ENCODE data around the gene DOCK9. TPM values are rescaled to one million over a fixed set of nuclear protein-coding genes. Genes with fewer than 3 reads are reported as not detected.

The DOCK9 gene
- total and polyA plus RNA-seq, 2 experiments from 2014 or later: 32.8 to 39.1 TPM

DNA sequence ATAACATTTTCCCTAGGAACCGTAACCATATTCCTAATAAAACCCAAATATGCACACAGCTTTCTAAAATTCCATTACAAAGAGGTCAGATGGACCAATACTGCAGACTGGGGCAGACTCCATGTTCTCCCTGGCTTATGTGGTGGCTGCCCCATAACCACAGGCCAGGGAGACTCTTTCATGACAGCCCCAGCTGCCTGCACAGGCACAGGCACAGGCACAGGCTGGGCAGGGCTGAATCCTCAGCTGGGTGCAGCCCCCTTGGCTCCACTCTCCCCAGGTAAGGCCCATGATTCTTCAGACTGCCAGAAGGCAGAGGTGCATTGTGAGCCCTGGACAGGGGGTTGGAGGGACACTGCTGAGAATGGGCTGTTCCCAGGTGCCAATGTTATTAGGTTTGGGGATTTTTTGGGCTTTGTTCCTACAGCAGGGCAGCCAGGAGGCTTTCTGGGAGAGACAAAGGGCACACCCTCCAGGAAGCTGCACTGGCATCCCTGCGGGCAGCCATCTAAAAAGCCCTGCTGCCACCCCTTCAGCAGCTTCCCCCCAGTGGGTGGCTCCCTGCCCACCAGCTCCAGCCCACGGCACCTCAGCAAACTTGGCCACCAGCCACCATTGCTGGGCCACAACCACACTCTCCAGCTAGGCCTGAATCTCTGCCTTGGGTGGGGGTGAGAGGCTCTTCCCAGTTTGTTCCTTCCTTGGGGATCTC, 20.0 kb downstream of the DOCK9 start:
- Histone ChIP-seq H3K4me1 (ENCODE audit: low read depth) (peaks cover 29% of the 10 kb centered on the region), H3K27me3 (no peaks in the 10 kb centered on the region), H3K27ac (no peak overlapping the region), H3K4me3 (no peak overlapping the region), H3K36me3 (no peaks in the 10 kb centered on the region), H3K9me3 (ENCODE audit: low read depth) (no peaks in the 10 kb centered on the region)
- no peak for DNase-seq (ENCODE audit: low read depth in 1 of 2, low spot score in 1 of 2)
- TF ChIP-seq, protein P1, sequence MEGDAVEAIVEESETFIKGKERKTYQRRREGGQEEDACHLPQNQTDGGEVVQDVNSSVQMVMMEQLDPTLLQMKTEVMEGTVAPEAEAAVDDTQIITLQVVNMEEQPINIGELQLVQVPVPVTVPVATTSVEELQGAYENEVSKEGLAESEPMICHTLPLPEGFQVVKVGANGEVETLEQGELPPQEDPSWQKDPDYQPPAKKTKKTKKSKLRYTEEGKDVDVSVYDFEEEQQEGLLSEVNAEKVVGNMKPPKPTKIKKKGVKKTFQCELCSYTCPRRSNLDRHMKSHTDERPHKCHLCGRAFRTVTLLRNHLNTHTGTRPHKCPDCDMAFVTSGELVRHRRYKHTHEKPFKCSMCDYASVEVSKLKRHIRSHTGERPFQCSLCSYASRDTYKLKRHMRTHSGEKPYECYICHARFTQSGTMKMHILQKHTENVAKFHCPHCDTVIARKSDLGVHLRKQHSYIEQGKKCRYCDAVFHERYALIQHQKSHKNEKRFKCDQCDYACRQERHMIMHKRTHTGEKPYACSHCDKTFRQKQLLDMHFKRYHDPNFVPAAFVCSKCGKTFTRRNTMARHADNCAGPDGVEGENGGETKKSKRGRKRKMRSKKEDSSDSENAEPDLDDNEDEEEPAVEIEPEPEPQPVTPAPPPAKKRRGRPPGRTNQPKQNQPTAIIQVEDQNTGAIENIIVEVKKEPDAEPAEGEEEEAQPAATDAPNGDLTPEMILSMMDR (IDR thresholded peaks at IDR 0.05; ENCODE audit: low read depth, low read length): no peak

DNA sequence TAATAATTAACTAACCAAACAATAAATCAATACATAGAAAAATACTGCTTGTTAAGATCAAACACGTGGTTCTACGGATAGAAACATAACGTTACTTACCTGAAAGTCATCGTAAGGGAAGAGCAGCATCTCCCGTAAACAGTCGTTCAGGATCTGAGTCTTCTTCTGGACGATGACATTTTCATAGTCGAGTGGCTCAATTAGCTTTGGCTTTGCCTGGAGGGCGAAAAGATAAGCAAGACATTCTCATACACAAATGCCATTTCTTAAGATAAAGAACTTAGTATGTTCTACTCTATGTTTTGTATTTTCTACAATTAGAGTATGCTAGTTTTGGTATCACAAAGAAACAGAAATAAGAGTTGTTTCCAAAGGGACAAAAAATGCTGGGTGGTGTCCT, 22.5 kb downstream of the DOCK9 start:
- Histone ChIP-seq H3K27ac (no peak overlapping the region), H3K4me1 (ENCODE audit: low read depth) (peaks cover 11% of the 10 kb centered on the region), H3K36me3 (no peaks in the 10 kb centered on the region), H3K9me3 (ENCODE audit: low read depth) (no peaks in the 10 kb centered on the region), H3K4me3 (no peak overlapping the region), H3K27me3 (no peaks in the 10 kb centered on the region)
- DNase-seq (ENCODE audit: low read depth in 1 of 2, low spot score in 1 of 2): no peak
- TF ChIP-seq, protein P1 (IDR thresholded peaks at IDR 0.05; ENCODE audit: low read depth, low read length): no peak

DNA sequence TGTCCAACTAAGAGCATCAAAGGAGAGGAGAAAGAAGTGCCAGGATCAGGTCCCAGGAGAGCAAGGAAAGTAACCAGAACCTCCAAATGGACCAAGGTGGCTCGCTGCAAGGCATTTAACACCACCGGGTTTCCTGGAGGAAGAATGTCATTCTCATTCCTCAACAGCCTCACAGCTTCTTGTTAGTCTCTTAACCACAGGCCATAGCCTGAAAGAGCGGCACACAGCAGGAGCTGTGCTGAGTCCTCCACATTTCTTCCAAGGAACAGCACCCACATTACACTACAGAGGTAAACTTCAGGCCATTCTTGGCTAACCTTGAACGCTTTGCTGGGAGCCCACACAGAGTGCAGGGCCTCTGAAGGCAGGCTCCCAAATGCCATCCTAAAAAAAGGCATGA, 23.6 kb downstream of the DOCK9 start:
- Histone ChIP-seq H3K9me3 (ENCODE audit: low read depth) (no peaks in the 10 kb centered on the region), H3K4me3 (no peak overlapping the region), H3K27ac (no peak overlapping the region), H3K27me3 (no peaks in the 10 kb centered on the region), H3K36me3 (no peaks in the 10 kb centered on the region), H3K4me1 (ENCODE audit: low read depth) (peaks cover under 1% of the 10 kb centered on the region)
- no peak for DNase-seq (ENCODE audit: low read depth in 1 of 2, low spot score in 1 of 2)
- TF ChIP-seq, protein P1 (IDR thresholded peaks at IDR 0.05; ENCODE audit: low read depth, low read length): no peak

DNA sequence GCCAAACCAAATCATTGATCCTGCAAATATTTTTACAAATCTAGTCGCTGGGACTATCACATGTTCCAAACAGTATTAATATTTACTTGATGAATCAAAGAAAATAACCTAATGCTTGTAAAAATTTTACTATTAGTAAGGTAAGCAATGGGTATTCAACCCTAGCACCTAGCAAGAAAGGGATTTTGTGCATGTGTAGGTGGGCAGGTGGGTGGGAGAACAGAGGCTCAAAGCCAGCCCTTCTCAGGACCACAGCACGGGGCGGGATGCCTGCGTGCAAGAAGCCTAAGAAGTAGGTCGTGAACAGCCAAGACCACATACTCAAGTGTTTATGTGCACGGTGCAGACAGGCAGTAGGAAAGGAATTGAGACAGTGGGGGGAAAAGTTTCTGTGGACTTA, 26.6 kb downstream of the DOCK9 start:
- Histone ChIP-seq H3K27me3 (no peaks in the 10 kb centered on the region), H3K4me1 (ENCODE audit: low read depth) (peaks cover 10% of the 10 kb centered on the region), H3K9me3 (ENCODE audit: low read depth) (no peaks in the 10 kb centered on the region), H3K36me3 (no peaks in the 10 kb centered on the region), H3K27ac (no peak overlapping the region), H3K4me3 (no peak overlapping the region)
- TF ChIP-seq, protein P1 (IDR thresholded peaks at IDR 0.05; ENCODE audit: low read depth, low read length): no peak
- no peak for DNase-seq (ENCODE audit: low read depth in 1 of 2, low spot score in 1 of 2)

DNA sequence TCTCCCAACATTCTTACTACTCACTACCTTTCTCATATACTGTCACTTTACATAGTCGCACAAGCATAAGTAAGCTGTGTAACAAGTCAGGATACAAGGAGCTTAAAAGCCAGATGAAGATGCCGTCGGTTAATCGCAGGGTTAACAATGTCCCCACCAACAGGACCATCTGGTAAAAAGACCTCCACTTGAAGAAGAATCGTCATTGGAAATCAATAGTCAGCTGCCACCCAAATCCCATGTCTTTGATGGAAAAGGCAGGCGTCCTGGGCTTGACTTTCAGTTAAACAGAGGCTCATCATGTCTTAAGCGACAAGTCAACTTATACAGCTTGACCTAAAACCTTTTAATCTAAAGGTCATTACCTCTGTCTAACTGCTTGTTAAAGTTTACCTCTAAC, 27.2 kb downstream of the DOCK9 start:
- Histone ChIP-seq H3K27me3 (no peaks in the 10 kb centered on the region), H3K4me3 (no peak overlapping the region), H3K9me3 (ENCODE audit: low read depth) (no peaks in the 10 kb centered on the region), H3K4me1 (ENCODE audit: low read depth) (peaks cover 15% of the 10 kb centered on the region), H3K27ac (no peak overlapping the region), H3K36me3 (no peaks in the 10 kb centered on the region)
- DNase-seq (ENCODE audit: low read depth in 1 of 2, low spot score in 1 of 2): no peak
- TF ChIP-seq, protein P1 (IDR thresholded peaks at IDR 0.05; ENCODE audit: low read depth, low read length): no peak
